Measurements from ENCODE around the gene ADGRD2.

The ADGRD2 gene

GRCh38 chr9:124522121-124523098 lies 72.2 kb downstream of the ADGRD2 start:
- Histone ChIP-seq H3K36me3 (replicated peaks; ENCODE audit: low read depth, low read length) (peaks cover 15% of the 10 kb centered on the region), H3K4me1 (ENCODE audit: low read length) (no peaks in the 10 kb centered on the region), H3K9me3 (ENCODE audit: insufficient read depth, low read length) (no peaks in the 10 kb centered on the region), H3K4me2 (ENCODE audit: low read length) (no peak overlapping the region), H3K4me3 (ENCODE audit: low read length) (no peak overlapping the region), H3K9ac (ENCODE audit: low read length) (no peak overlapping the region), H3K27me3 (ENCODE audit: low read depth, low read length) (no peaks in the 10 kb centered on the region), H3K79me2 (ENCODE audit: low read length) (no peaks in the 10 kb centered on the region), H2AFZ (ENCODE audit: low read depth, low read length) (no peak overlapping the region), H4K20me1 (ENCODE audit: insufficient read depth, low read length) (no peaks in the 10 kb centered on the region; the same call in 1 of the 2 replicates), H3K27ac (ENCODE audit: low read length) (no peak overlapping the region)
- no peak for TF ChIP-seq CTCF (IDR thresholded peaks at IDR 0.05; ENCODE audit: low read depth, low read length)
- no peak for TF ChIP-seq EZH2phosphoT487 (IDR thresholded peaks at IDR 0.05; ENCODE audit: low read depth)

GRCh38 chr9:124526174-124526573 lies 75.9 kb downstream of the ADGRD2 start:
- Histone ChIP-seq H2AFZ (ENCODE audit: low read depth, low read length) (no peak overlapping the region), H3K36me3 (replicated peaks; ENCODE audit: low read depth, low read length) (peaks cover 15% of the 10 kb centered on the region)

GRCh38 chr9:124527781-124528180 lies 77.5 kb downstream of the ADGRD2 start:
- no peaks in the 10 kb centered on the region for H3K27me3 ChIP-seq (ENCODE audit: low read depth, low read length)
- H3K4me1 ChIP-seq (ENCODE audit: low read length): no peaks in the 10 kb centered on the region
- no peaks in the 10 kb centered on the region for H3K9me3 ChIP-seq (ENCODE audit: insufficient read depth, low read length)
- H3K4me2 ChIP-seq (ENCODE audit: low read length): no peak overlapping the region
- H3K9ac ChIP-seq (ENCODE audit: low read length): no peak overlapping the region
- no peaks in the 10 kb centered on the region for H3K79me2 ChIP-seq (ENCODE audit: low read length)
- peaks cover 20% of the 10 kb centered on the region for H3K36me3 ChIP-seq (replicated peaks; ENCODE audit: low read depth, low read length)
- no peak overlapping the region for H2AFZ ChIP-seq (ENCODE audit: low read depth, low read length)
- H3K27ac ChIP-seq (ENCODE audit: low read length): no peak overlapping the region
- no peaks in the 10 kb centered on the region; the same call in 1 of the 2 replicates for H4K20me1 ChIP-seq (ENCODE audit: insufficient read depth, low read length)
- no peak for TF ChIP-seq EZH2phosphoT487 (IDR thresholded peaks at IDR 0.05; ENCODE audit: low read depth)
- no peak overlapping the region for H3K4me3 ChIP-seq (ENCODE audit: low read length)

More at GRCh38 chr9:124526174-124526573, 75.9 kb downstream of the ADGRD2 start:
- no peak overlapping the region for H3K27ac ChIP-seq (ENCODE audit: low read length)
- H3K9me3 ChIP-seq (ENCODE audit: insufficient read depth, low read length): no peaks in the 10 kb centered on the region
- H4K20me1 ChIP-seq (ENCODE audit: insufficient read depth, low read length): no peaks in the 10 kb centered on the region; the same call in 1 of the 2 replicates
- no peak overlapping the region for H3K9ac ChIP-seq (ENCODE audit: low read length)
- H3K4me1 ChIP-seq (ENCODE audit: low read length): no peaks in the 10 kb centered on the region
- no peak overlapping the region for H3K4me2 ChIP-seq (ENCODE audit: low read length)
- TF ChIP-seq CTCF (IDR thresholded peaks at IDR 0.05; ENCODE audit: low read depth, low read length): no peak
- TF ChIP-seq EZH2phosphoT487 (IDR thresholded peaks at IDR 0.05; ENCODE audit: low read depth): no peak
- no peaks in the 10 kb centered on the region for H3K27me3 ChIP-seq (ENCODE audit: low read depth, low read length)
- H3K79me2 ChIP-seq (ENCODE audit: low read length): no peaks in the 10 kb centered on the region
- no peak overlapping the region for H3K4me3 ChIP-seq (ENCODE audit: low read length)

All from OCI-LY3 (cell line).